ENCODE measurements around the gene COL26A1.

COL26A1 gene

GRCh38 chr7:101534873-101535272 is 172.2 kb downstream of the COL26A1 start:
- no peak for DNase-seq (ENCODE audit: low spot score)

DNA sequence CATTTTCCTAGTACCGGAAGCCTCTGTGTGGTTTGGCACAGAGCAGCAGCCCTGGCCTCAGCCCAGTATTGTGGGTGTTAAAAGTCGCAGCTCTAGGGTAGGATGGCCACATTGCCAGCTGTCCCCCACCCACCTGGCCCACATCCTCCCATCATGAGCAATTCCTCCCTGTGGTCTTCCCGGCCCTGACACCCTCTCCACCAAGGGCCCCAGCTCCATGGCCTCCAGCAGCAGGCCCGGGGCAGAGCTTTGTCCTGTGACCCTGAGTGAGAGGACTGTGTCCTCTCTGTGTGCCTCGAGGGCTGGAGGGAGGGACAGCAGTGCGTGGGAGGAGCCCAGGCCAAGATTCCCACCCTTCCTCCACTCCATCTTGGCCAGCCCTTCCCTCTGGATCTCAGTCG is 172.7 kb downstream of the COL26A1 start:
- no peak for DNase-seq (ENCODE audit: low spot score)

- no peak for DNase-seq (ENCODE audit: low spot score)
These were observed 173.6 kb downstream of the COL26A1 start for GRCh38 chr7:101536232-101536631.

GRCh38 chr7:101536668-101537067 is 174.0 kb downstream of the COL26A1 start:
- DNase-seq (ENCODE audit: low spot score) = no peak

- no peak for DNase-seq (ENCODE audit: low spot score)
These were observed 174.5 kb downstream of the COL26A1 start for GRCh38 chr7:101537205-101537604.

DNA sequence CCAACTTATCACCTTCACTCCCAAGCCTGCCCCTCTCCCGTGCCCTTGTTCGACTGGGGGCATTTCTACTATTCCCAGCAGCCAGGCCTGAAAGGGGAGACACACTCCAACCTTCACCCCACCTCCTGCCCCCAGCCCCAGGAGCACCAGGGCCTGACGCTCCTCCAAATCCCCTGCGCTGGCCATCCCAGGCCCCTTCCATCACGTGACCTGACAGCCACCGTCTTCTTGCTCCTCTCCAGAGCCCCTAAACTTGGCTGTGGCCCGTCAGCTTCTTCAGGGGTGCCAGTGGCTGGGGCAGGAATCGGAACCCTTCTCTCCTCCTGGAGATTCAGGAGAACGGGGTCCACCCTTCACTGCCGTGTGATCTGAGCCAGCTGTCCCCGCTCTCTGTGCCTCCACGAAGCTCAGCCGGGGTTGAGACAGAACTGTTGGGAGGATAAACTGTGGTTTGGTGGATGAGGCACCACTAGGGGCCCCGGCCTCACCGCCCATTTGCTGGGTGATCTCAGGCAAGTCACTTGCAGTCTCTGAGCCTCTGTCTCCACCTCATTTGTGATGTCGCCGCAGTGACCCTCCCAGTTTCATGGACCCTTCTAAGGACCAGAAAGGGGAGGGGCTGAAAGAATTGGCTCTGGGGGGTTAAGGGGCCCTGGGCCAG is 175.4 kb downstream of the COL26A1 start:
- DNase-seq (ENCODE audit: low spot score) = no peak

GRCh38 chr7:101538596-101539459 is 176.2 kb downstream of the COL26A1 start:
- peak; percentile 32 for DNase-seq (ENCODE audit: low spot score)

DNA sequence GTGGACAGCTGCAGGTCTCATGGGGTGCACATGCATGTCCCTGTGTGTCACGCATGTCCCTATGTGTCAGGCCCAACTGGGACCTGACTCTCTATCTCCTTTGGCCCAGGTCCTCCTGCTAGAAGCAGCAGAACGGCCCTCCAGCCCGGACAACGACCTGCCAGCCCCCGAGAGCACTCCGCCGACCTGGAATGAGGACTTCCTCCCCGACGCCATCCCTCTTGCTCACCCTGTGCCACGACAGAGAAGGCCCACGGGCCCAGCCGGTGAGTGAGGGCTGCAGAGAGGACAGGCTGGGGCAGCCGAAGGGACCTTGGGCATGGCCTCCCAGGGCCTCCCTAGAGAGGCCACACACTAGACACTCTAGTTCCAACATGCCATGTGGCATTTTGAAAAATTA is 177.1 kb downstream of the COL26A1 start:
- no peak for DNase-seq (ENCODE audit: low spot score)

DNA sequence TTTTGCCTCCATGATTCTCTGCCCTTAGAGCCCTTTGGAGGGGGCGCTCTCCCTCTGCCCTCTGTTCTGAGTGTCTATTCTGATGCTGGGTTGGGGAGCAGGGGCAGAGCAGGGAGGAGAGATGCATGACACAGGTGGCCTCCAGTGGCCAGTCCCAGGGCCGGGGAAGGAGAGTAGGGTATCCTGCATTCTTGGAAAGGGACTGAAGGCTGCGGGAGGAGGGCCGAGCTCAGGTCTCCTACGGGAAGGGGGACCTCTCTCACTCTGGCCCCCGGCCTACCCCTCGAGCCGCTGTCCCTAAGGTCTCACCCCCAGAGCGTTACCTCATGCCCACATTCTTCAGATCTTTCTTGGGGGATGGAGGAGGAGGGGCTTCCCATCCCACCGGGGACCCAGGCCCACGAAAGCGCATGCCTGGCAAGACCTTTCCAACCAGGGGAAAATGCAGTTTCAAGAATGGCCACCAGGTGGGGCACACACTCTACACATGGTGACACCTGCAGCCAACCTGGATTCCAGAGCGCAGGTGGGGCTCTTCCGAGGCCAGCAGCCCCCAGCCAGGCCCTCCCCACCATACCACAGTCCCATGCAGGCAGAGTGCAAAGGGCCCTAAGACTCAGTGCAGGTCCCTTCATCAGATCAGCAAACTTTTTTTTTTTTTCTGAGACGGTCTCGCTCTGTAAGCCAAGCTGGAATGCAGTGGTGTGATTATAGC is 180.0 kb downstream of the COL26A1 start:
- peak; percentile 69 for DNase-seq (ENCODE audit: low spot score)

GRCh38 chr7:101543242-101543766 is 180.6 kb downstream of the COL26A1 start:
- no peak for DNase-seq (ENCODE audit: low spot score)

DNA sequence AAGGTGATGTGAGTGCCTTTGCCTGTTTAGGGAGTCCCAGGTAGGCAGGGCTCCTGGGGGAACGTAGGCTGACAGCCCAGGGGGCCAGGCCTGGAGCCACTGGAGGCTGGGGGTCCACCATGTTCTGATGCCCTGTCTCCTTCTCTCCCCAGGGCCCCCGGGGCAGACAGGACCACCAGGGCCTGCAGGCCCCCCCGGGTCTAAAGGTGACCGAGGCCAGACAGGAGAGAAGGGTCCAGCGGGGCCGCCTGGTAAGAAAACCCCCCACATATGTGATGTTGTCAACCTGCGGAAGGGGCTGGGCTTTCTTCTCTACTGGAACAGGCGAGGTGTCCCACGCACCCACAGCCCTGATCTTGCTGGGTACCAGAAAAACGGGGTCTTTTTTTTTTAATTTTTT is 181.2 kb downstream of the COL26A1 start:
- DNase-seq (ENCODE audit: low spot score) = no peak

GRCh38 chr7:101545441-101546190 is 182.9 kb downstream of the COL26A1 start:
- no peak for DNase-seq (ENCODE audit: low spot score)

DNA sequence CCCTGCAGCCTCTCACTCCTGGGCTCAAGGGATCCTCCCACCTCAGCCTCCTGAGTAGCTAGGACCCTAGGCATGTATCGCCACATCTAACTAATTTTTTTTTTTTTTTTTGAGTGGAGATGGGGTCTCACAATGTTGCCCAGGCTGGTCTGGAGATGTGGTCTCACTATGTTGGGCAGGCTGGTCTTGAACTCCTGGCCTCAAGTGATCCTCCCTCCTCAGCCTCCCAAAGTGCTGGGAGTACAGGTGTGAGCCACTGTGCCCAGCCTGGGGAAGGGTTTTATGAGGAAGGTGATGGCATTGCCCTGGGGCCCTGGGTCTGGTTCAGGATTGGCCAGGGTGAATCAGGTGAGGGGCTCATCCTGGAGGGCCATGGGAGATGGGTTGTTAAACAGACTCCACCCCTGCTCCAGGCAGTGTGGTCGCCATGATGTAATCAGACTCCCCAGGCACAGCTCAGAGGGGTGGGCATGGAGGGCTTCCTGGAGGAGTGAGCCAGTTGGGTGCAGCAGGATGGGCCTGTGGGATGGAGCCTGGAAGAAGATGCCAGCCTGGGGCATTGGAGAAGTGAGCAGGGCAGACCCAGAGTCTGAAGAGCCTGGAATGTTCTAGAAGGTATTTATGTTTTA is 183.7 kb downstream of the COL26A1 start:
- DNase-seq (ENCODE audit: low spot score) = no peak

DNA sequence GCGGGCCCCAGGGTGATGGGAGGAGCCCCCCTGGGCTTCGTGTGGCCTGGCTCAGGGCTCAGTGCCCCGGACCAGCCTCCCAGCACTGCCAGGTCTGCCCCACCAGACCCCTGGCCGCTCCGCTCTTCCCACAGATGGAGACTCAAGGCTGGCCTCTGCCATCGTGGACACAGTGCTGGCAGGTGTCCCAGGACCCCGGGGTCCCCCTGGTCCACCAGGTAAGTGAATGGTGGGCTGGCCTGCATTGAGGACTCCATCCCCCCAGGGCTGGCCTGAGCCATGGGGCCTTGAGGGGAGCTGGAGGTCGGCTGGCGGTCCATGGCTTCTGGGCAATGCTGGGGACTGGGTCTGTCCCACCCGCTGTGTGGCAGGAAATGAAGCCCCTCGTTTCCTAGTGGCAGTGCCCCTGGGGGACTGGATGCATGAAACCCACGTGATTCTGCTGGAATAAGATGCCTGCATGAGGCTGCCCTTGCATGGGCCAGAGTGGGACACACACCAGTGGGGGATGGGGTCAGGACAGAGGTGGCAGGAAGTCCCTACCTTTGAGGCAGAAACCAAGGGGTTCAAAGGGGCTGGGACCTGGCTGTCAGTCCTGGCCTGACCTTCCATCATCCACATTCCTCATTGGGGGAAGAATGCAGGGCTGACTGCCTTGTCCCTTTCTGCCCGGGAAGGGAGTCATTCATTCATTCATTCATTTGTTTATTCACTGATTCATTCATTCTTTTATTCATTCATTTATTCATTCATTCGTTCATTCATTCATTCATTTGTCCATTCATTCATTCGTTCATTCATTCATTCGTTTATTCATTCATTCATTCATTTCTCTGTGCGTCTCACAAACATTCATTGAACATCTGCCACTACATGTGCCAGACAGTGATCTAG is 184.6 kb downstream of the COL26A1 start:
- DNase-seq (ENCODE audit: low spot score) = no peak

- no peak for DNase-seq (ENCODE audit: low spot score)
These were observed 185.4 kb downstream of the COL26A1 start for GRCh38 chr7:101547916-101548661.

- DNase-seq (ENCODE audit: low spot score) = no peak
These were observed 187.1 kb downstream of the COL26A1 start for GRCh38 chr7:101549734-101550133.

DNA sequence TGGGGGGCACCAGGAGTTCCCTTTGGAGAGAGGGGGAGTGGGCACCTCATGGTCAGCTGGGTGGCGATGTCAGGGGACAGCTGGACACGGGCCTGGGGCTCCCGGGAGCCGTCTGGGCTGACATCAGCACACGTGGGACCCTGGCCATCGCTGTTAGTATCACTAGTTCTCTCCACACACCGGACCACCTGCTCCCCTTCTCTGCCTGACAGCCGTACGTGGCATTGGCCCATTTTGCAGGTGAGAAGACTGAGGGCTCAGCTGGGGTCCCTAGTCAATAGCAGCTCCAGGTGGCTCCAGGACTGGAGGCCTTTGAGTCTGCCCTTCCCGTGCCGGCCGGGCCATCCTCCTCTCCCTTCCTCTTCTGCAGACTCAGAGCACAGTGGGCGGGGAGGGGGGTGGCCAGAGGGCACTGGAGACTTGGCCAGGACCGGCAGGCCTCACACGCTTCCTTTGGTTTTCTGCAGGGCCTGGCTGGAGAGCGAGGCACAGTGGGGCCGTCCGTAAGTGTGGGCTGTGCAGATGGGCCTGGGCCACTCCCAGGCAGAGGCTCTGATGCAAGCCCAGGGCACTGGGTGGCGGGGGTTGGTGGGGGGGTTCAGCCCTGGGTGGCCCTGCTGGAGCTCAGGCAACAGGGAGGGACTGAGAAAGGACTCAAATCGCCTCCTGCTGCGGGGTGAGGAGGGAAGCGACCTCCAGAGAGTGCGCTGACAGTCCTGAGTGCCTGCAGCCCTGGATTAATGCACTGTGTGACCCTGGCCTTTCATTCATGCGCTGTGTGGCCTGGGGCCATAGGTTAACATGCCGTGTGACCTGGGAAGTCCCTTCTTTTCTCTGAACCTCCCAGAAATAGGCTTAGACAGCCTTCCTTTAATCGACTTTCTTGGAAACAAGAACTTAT is 188.2 kb downstream of the COL26A1 start:
- no peak for DNase-seq (ENCODE audit: low spot score)

DNA sequence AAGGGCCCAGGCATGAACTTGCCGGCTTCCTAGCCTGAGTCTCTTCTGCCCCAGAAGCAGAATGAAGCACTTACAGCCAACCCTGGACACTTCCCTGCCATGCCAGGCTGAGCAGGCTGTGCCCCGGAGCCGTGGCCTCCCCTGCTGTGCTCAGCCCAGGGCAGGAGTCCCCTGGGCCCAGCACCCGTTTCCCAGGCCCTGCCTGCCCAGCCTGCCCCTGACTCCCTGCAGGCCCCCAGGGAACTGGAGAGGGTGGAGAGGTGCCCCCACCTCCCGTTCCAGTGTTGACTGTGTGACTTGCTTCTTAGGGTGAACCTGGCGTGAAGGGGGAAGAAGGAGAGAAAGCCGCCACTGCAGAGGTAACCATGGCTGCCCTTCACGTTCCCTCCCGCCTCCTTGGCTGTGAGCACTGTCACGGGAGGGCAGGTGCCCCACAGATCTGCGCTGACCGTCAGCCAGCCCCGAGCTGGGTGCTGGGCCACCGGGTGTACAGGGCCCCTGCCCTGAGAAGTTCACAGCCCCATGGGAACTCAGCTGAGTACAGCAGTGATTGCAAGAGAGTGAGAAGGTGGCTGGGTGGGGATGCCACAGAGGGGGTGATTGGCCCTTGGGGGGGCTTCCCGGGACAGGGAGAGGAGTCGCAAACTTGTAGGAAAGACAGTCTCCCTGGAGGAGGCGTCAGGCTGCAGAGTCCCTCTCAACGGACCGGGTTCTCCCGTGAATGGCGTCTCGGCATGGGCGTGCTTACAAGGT is 190.5 kb downstream of the COL26A1 start:
- no peak for DNase-seq (ENCODE audit: low spot score)

Measured in CD4-positive, alpha-beta T cell treated with Interleukin-15 for 4 hours (primary cell).